Muscle layer of colon (tissue), 2 donors: ENCODE data around the gene NCS1.

Experiments
- H3K27ac ChIP-seq: one replicate; pipeline ENCODE4 v1.7.0; 2013; ENCODE audit warnings: low read depth, mild to moderate bottlenecking, low read length, moderate library complexity
- H3K27me3 ChIP-seq, 2 donors: one replicate each; pipeline ENCODE4 v1.7.0; 2013; ENCODE audit warnings: low read length in 2 of 2, mild to moderate bottlenecking in 2 of 2; ENCODE audit not compliant: insufficient read depth in 2 of 2, control insufficient read depth in 1 of 2
- H3K36me3 ChIP-seq: one replicate; pipeline ENCODE4 v1.7.0; 2013; ENCODE audit warnings: mild to moderate bottlenecking, low read length; ENCODE audit not compliant: insufficient read depth
- H3K4me1 ChIP-seq: one replicate; pipeline ENCODE4 v1.7.0; 2013; ENCODE audit warnings: mild to moderate bottlenecking, low read length; ENCODE audit not compliant: insufficient read depth
- H3K4me3 ChIP-seq, 2 donors: one replicate each; pipeline ENCODE4 v1.7.0; 2013; ENCODE audit warnings: low read length in 2 of 2, low read depth in 1 of 2, mild to moderate bottlenecking in 1 of 2, moderate library complexity in 1 of 2
- H3K9ac ChIP-seq: one replicate; pipeline ENCODE4 v1.7.0; 2013; ENCODE audit warnings: low read length
- H3K9me3 ChIP-seq: one replicate; pipeline ENCODE4 v1.7.0; 2013; ENCODE audit warnings: mild to moderate bottlenecking, low read length
- donor health status: abdominal sarcoma.
- donor health status: Adenocarcinoma of cecum.

Gene NCS1

DNA sequence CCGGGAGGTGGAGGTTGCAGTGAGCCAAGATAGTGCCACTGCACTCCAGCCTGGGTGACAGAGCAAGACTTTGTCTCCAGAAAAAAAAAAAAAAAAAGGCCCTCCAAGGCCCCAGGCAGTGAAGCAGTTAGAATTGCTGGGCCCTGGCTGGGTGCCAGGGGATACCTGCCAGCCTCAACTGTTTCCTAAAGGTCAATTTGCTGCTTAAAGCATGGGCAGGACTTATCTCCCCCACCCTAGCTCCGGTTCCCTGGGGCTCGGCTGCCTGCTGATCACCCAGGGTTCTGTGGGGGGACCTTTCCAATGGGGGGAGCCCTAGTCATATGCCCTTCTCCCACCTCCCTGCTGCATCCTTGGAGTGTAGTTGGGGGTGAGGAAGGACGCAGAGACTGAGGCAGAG, 25.7 kb downstream of the NCS1 start:
- no peaks in the 10 kb centered on the region for H3K9me3 ChIP-seq
- H3K27me3 ChIP-seq = no peaks in the 10 kb centered on the region
- H3K4me1 ChIP-seq = peaks cover 90% of the 10 kb centered on the region
- H3K36me3 ChIP-seq = peaks cover 5% of the 10 kb centered on the region
- peak overlapping the region; percentile 64 for H3K27ac ChIP-seq
- no peak overlapping the region for H3K4me3 ChIP-seq
- H3K9ac ChIP-seq = peak overlapping the region; percentile 61

DNA sequence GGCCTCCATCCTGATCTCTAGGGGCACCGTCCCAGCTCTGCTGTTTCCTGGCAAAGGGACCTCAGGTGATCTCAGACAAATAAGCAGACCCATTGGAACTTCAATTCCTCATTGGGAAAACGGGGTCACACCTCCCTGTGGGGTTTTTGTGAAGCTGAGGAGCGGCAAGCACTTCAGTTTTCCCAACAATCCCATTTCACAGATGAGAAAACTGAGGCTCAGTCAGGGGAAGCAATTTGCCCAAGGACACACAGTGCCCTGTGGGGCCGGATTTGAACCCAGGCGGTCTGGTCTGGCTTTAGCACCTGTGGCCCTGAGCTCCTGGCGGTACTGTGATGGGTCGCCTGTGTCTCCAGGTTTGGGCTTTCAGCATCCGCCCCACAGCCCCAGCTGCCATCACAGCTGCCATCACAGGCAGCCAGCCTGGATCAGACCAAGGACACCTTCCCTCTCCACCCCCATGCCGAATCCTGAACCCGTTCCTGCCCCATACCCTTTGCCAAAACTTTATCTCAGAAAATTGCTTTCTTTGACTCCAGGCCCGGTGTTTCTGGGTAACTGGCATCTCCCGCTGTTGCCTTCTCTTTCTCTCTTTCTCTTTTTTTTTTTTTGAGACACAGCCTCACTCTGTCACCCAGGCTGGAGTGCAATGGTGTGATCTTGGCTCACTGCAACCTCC, 26.4 kb downstream of the NCS1 start:
- H3K27me3 ChIP-seq = no peaks in the 10 kb centered on the region
- H3K27ac ChIP-seq = peak overlapping the region; percentile 64
- H3K9ac ChIP-seq = peak overlapping the region; percentile 61
- peaks cover 82% of the 10 kb centered on the region for H3K4me1 ChIP-seq
- no peak overlapping the region for H3K4me3 ChIP-seq
- no peaks in the 10 kb centered on the region for H3K9me3 ChIP-seq
- H3K36me3 ChIP-seq = peaks cover 9% of the 10 kb centered on the region

DNA sequence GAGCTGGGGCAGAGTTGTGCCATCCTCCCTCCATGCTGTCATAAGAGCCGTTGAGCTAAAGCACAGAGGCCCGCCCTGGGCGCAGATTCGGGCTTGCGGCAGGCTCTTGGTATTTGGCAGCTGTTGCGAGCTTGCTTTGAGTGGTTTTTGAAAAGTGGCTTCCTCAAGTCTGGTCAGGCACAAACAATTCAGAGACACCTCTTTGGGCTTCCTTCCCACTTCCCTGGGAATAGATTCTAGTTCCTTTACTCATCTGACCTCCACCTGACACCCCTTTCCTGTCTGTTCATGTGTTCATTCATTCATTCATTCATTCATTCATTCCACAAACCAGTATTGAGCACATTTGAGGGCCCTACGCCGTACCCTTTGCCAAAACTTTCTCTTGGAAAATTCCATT, 27.4 kb downstream of the NCS1 start:
- Histone ChIP-seq H3K9me3 (no peaks in the 10 kb centered on the region), H3K36me3 (peaks cover 9% of the 10 kb centered on the region), H3K4me1 (peaks cover 72% of the 10 kb centered on the region), H3K27me3 (no peaks in the 10 kb centered on the region), H3K27ac (peak overlapping the region; percentile 87), H3K9ac (peak overlapping the region; percentile 41), H3K4me3 (no peak overlapping the region)

DNA sequence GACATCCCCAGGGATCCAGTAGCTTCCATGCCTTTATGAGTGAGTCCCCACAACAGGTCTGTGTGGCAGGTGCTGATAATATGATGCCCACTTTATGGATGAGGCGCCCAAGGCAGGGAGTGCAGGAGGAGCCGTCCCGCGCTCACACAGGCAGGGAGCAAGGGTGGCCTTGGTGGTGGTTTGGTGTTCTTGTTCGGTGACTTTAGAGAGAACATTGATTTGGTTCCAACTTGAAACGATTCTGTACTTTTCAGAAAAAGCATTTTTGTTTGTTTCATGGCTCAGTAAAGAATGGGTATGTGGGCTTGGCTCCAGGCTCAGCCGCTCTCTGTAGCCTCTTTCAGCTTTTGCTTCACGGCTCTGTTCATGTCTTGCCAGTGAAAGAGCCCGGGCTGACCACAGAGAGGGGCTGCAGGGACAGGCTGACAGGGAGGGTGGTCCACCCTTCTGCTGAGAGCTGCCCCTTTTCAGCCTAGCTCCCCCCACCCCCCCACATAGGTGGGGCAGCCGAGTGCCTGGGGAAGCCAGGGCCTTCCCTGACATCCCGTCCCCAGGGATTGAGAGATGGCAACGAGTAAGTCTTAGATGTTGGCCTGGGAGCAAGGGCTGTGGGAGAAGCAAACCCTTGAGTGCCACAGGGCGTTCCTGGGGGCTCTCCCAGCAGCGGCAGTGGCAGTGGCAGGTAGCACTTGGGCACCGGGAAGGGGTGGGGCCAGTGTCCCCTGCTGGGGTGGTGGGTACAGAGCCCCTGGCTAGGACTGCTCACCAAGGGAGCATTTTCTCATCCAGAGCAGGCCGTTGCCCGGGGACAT, 28.0 kb downstream of the NCS1 start:
- Histone ChIP-seq H3K36me3 (peaks cover 14% of the 10 kb centered on the region), H3K27me3 (no peaks in the 10 kb centered on the region), H3K4me3 (no peak overlapping the region), H3K4me1 (peaks cover 66% of the 10 kb centered on the region), H3K27ac (peak overlapping the region; percentile 87), H3K9me3 (no peaks in the 10 kb centered on the region), H3K9ac (peak overlapping the region; percentile 41)

DNA sequence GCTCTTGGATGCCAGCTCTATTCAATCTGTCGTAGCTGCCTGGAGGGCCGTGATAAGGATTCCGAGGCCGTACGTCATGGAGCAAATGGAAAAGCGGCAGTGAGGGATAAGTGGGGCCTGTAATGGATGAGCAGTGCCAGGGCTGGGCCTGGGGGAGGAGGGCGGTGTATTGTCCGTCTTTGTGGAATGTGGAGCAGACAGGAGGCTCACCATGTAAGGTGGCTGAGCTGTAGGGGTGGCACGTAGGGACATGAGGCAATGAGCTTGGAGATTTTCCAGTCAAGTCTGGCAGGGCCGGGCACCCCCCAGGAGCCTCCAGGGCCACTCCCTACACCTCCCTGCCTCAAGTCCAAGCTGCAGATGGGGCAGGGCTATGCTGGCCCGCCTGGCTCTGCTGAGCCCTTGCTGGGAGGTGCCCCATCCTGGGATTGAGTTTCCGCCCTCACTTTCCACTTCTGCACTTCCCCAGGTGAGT, 29.2 kb downstream of the NCS1 start:
- Histone ChIP-seq H3K9ac (peak overlapping the region; percentile 41), H3K9me3 (no peaks in the 10 kb centered on the region), H3K4me3 (no peak overlapping the region), H3K4me1 (peaks cover 55% of the 10 kb centered on the region), H3K36me3 (peaks cover 14% of the 10 kb centered on the region), H3K27ac (peak overlapping the region; percentile 87), H3K27me3 (no peaks in the 10 kb centered on the region)

DNA sequence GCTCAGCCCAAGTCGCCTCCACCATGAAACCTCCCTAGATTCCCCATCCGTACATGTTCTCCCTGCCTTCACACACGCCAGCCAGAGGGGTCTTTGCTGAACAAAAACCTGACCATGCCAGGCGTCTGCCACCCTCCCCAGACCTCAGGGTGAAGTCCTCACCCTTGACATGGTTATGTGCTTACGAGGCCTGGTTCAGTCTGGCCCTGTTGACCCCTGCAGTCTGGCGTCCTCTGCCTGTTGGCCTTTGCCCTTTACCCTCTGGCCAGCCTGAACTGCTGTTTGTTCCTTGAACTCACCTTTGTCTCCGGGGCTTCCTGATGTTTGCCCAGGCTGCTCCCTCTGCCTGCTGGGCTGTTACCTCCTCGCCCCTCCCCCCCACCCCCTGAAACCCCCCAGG, 29.8 kb downstream of the NCS1 start:
- H3K9me3 ChIP-seq = no peaks in the 10 kb centered on the region
- peaks cover 52% of the 10 kb centered on the region for H3K4me1 ChIP-seq
- peak overlapping the region; percentile 87 for H3K27ac ChIP-seq
- no peaks in the 10 kb centered on the region for H3K27me3 ChIP-seq
- H3K36me3 ChIP-seq = peaks cover 14% of the 10 kb centered on the region
- no peak overlapping the region for H3K4me3 ChIP-seq
- no peak overlapping the region for H3K9ac ChIP-seq

DNA sequence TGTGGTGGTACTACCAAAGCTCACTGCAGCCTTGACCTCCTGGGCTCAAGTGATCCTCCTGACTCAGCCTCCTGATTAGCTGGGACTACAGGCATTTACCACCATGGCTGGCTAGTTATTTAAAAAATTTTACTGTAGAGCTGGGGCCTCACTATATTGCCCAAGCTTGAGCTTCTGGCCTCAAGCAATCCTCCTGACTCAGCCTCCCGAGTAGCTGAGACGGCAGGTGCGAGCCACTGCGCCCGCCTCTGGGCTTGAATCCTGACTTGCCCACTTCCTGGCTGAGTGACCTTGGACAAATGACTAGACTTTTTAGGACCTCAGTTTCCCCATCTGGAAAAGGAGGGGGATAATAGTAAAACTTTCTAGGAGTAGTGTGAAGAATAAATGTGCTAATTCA, 32.1 kb downstream of the NCS1 start:
- H3K27ac ChIP-seq = no peak overlapping the region
- H3K4me1 ChIP-seq = peaks cover 51% of the 10 kb centered on the region
- H3K4me3 ChIP-seq = no peak overlapping the region
- peaks cover 14% of the 10 kb centered on the region for H3K36me3 ChIP-seq
- no peaks in the 10 kb centered on the region for H3K27me3 ChIP-seq
- H3K9me3 ChIP-seq = no peaks in the 10 kb centered on the region
- no peak overlapping the region for H3K9ac ChIP-seq

DNA sequence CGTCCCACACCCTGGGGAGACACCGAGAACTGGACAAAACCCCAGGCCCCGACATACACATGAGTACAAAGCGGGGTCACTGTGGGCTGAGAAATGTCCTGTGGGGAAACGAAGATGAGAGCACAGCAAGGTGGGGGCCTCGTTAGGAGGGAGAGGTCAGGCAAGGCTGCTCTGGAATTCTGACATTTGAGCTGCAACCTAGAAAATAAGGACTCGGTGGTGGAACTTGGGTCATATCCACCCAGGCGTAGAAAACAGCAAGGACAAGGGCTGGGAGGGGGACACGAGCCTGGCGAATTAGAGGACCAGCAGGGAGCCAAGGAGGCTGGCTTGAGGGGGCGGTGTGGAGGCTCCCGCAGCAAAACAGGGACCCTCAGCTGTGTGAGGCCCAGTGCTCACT, 32.8 kb downstream of the NCS1 start:
- no peaks in the 10 kb centered on the region for H3K9me3 ChIP-seq
- no peaks in the 10 kb centered on the region for H3K27me3 ChIP-seq
- H3K27ac ChIP-seq = no peak overlapping the region
- peaks cover 14% of the 10 kb centered on the region for H3K36me3 ChIP-seq
- no peak overlapping the region for H3K4me3 ChIP-seq
- peaks cover 50% of the 10 kb centered on the region for H3K4me1 ChIP-seq
- H3K9ac ChIP-seq = no peak overlapping the region

DNA sequence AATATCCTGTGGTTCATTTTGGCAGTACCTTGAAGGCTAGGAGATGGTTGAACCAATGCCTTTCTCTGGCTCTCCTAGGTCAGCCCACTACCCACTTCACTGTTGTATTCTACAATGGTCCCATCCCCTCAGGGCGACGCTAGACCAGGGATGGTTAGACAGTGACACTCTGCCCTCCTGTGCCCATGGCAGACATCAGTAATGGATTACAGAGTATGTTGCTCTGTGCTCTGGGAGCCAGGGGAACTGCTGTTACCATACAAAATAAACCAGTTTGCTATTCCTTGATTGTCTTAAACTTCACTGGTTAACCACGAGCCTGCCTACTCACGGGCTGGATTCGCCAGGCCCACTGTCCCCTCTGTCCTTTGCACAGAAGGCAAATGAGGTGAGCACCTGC, 33.7 kb downstream of the NCS1 start:
- Histone ChIP-seq H3K4me3 (no peak overlapping the region), H3K9me3 (no peaks in the 10 kb centered on the region), H3K36me3 (peaks cover 14% of the 10 kb centered on the region), H3K27ac (no peak overlapping the region), H3K4me1 (peaks cover 46% of the 10 kb centered on the region), H3K27me3 (no peaks in the 10 kb centered on the region), H3K9ac (no peak overlapping the region)

DNA sequence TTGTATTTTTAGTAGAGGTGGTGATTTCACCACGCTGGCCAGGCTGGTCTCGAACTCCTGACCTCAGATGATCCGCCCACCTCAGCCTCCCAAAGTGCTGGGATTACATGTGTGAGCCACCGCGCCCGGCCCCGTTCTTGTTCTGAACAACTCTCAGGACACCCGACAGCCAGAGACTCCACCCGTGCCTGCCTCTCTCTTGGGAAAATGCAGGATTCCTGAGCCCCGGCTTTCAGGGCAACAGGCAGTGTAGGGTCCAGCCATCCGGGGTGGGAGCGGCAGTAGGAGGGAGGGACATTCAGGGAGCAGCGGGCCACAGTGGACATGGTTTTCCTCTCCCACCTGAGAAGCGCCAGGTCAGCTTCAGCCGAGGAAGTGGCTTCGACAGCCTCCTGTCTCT, 34.4 kb downstream of the NCS1 start:
- Histone ChIP-seq H3K4me1 (peaks cover 44% of the 10 kb centered on the region), H3K27ac (peak overlapping the region; percentile 66), H3K9ac (no peak overlapping the region), H3K4me3 (no peak overlapping the region), H3K27me3 (no peaks in the 10 kb centered on the region), H3K36me3 (peaks cover 19% of the 10 kb centered on the region), H3K9me3 (no peaks in the 10 kb centered on the region)

DNA sequence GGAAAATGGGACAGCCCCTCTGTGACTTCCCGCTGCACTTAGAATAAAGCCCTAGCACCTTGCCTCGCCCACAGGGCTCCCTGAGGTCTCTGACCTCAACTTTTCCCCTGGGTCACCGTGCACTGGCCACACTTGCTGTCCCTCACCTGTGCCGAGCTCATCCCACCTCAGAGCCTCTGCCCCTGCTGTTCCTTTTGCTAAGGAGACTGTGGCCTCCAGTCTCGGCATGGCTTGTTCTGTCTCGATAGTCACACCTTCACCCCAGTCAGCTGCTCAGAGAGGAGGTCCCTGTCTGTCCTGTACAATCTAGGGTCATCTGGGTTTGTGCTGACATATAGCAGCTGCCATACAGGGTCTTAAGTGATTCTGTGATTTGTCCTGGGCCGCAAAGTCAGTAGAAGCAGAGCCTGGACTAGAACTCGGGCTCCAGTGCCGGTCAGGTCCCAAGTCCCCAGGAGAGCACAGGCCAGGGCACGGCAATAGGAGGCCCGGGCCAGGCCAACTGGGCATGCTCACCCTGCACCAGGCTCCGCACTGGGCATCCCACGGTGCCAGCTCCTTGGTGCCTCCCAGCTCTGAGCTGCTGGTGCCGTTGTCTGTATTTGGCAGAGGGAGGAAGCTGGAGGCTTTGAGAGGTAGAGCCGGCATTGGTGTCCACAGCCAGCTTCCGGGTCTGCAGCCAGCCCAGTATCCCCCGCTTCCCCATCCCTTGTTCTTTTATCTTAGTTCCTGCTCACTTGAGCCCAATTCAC, 35.2 kb downstream of the NCS1 start:
- Histone ChIP-seq H3K36me3 (peaks cover 16% of the 10 kb centered on the region), H3K9ac (no peak overlapping the region), H3K27ac (peak overlapping the region; percentile 66), H3K27me3 (no peaks in the 10 kb centered on the region), H3K9me3 (no peaks in the 10 kb centered on the region), H3K4me3 (no peak overlapping the region), H3K4me1 (peaks cover 48% of the 10 kb centered on the region)
